ENCODE results near the gene MCIDAS. TPM values are rescaled to one million over a fixed set of nuclear protein-coding genes. Genes with fewer than 3 reads are reported as not detected.

MCIDAS gene
- total RNA-seq, 1 experiment from 2014 or later, result under 0.01 TPM

- DNase-seq (ENCODE audit: low read depth), result no peak
Observed at GRCh38 chr5:55222985-55223811, 3.9 kb downstream of the MCIDAS start.

DNA sequence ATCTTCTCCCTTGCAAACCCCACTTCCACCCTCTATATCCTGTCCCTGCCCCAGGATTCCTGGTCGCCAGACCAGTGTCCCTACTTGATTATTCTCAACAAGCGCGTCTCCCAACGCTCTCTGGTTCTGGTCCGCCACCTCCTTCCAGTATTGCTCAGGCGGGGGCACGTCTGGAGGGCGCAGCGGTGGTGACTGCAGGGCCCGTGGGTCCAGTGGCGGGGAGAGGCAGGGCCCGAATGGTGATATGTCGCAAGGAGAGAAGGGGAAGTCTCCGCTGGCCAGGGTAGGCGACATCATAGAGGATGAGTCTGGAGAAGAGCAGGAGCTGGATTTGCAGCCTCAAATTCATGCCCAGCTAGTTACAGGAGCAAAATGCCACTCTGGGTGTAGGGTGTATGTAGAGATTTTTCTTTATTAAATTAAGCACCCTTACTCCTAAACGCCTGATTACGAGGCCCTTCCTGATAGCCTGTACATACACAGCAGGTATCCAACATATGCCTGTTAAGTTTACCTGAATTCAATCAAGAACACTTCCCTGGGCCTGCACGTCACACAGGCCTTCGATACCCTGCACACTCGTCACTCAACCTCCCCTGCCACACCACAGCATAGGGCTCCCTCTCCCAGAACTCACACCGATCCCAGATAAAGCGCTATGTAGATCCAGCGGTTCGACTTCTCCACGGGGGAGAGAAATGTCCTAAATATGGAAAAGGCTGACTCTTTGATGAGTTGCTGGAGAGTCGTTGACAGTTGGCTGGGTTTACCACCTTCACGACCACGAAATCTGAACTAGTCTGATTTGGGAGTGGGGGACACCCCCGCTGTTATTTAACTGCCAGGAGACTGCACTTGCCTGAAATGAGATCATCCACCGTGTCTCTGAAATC lies 4.8 kb downstream of the MCIDAS start:
- DNase-seq (ENCODE audit: low read depth), result no peak

DNA sequence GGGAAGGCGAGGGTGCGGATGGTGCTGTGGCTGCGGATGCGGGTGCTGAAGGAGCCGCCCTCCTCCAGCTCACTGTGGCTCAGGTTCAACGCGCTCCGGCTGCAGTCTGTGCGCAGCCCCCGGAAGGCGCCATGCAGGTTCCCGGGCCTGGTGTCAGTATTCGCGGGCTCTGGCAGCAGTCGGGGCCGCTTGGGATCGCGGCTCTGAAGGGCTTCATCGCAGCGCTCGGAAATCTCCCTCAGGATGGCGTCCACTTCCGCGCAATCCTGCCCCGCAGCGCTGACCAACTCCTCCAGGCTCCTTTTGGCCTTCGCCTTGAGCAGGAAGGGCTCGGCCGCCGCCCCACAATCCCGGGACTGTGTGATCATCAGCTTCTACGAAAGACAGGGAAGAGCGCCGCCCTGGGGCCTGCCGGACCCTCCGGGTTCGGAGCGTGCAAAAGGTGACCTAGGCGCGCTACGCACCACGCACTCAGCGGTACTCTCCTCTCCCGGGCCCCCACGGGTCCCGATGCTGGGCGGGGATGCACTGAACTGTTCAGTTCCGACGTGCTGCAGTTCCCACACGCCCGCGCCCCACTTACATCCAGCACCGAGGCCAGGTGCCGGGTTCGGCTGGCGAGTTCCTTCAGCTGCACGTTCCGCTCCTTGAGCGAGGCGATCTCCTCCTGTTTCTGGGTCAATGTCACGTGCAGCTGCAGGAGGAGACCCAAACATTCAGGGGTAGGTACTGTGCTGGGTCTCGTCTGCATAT lies 6.5 kb downstream of the MCIDAS start:
- DNase-seq (ENCODE audit: low read depth), result no peak

DNA sequence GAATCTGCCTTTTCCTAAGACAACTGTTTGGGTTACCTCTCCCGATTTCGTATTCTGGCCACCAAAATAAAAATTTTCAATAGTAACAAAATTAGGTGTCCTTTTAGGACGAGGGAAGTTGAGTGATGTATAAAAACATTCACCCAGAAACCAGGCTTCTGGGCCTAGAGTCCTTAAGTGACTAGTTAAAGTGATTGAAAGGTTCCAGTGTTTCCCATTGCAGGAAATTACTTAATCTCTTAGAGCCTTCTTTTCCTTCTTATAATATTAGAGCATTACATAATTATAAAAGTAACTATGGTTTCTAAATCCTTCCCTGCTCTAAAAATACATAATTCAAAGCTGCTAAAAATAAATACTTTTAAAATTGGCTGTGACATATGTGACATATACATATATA lies 7.3 kb downstream of the MCIDAS start:
- DNase-seq (ENCODE audit: low read depth), result no peak

GRCh38 chr5:55218967-55219366 lies 8.1 kb downstream of the MCIDAS start:
- DNase-seq (ENCODE audit: low read depth), result no peak

GRCh38 chr5:55211184-55211874 lies 15.8 kb downstream of the MCIDAS start:
- DNase-seq (ENCODE audit: low read depth), result no peak

DNA sequence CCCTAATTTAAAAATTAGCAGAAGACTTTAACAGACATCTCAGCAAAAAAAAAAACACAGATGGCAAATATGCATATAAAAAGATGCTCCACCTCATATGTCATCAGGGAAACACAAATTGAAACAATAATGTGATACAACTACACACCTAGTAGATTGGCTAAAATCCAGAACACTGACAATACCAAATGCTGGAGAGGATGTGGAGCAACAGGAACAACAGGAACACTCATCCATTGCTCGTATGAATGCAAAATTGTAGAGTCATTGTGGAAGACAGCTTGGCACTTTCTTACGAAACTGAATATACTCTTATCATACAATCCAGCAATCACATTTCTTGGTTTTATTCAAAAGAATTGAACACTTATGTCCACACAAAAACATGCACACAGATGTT lies 22.1 kb downstream of the MCIDAS start:
- DNase-seq (ENCODE audit: low read depth), result no peak

GRCh38 chr5:55191165-55191564 lies 36.0 kb downstream of the MCIDAS start:
- DNase-seq (ENCODE audit: low read depth), result no peak

GRCh38 chr5:55188656-55189540 lies 38.2 kb downstream of the MCIDAS start:
- DNase-seq (ENCODE audit: low read depth), result no peak

GRCh38 chr5:55187370-55187769 lies 39.7 kb downstream of the MCIDAS start:
- DNase-seq (ENCODE audit: low read depth), result peak; percentile 15

DNA sequence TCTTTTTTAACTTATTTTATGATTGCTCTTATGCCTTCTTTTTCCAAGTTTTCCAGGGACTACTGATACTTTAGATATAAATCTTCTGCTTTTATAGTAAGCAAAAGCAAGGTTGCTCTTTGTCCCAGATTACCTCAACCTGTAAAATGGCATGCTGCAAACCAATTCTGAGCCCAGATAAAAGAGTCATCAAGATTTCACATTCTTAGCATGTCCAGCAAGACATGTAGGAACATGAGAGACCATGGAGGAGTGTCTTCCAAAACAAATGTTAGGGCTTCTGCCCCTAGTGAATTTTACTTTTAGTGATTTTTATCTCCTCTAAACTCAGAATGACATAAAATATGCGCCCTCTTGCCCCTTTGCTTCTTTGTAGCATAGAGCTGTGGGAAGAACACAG lies 47.1 kb downstream of the MCIDAS start:
- DNase-seq (ENCODE audit: low read depth), result no peak

DNA sequence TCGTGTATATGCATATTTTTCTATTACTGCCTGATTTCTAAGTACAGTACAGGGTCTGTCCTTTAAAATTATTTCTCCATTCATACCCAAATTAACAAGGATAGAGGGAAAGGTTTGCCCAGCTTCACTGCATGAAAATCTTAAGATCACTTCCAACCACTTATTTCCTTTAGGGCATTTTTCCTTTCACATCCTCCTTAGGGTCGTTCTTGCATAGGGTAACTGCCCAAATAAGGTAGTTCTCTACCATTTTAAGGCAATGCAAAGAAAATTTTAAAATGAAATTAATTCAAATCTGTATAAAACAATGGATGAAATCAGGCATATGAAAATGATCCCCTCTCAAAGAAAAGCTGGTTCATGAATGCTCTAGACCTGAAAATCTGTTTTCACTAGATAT lies 50.0 kb downstream of the MCIDAS start:
- no peak for DNase-seq (ENCODE audit: low read depth)

GRCh38 chr5:55176176-55176818 lies 50.8 kb downstream of the MCIDAS start:
- DNase-seq (ENCODE audit: low read depth), result peak; percentile 75

- DNase-seq (ENCODE audit: low read depth), result no peak
Observed at GRCh38 chr5:55175781-55176175, 51.3 kb downstream of the MCIDAS start.

- DNase-seq (ENCODE audit: low read depth), result no peak
Observed at GRCh38 chr5:55173687-55174230, 53.4 kb downstream of the MCIDAS start.

DNA sequence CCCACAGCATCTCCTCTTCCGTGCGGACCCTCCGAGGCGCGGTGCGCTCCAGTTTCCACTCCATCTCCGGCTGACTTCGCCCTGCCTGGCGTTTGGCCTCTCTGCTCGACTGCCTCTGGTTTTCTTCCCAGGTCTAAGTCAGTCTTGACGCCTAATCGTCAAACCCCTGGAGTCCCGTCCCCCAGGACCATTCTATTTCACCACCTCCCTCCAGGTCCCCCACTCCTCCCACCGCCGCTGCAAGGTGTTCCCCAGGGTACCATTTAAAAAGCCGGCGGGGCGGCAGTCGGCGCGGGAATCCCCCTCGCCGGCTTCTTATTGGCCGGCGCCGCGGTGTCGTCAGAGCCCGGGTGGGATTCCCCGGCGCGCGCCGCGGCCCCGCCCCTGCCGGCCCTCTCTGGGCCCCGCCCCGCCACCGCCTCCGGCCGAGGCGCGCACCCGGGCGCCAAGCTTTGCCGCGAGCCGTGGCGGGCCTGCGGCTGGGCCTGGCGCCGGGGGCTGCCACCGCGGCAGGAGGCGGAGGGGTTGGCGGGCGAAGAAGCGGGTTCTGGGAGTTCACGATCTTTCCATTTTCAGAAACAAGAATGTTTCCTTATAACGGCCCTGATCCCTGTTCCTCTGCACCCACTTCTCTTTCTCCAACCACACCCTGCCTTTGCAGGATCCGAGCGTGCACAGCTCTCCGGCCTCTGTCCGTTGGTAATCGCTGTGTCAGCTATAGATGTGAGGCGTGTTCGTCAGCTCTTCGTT lies 54.0 kb downstream of the MCIDAS start, which contains the start of gene CDC20B:
Gene CDC20B (minus strand): TSS at position 241 of the 750 bp plus-strand sequence. CDS start 177 bp downstream, at position 64.
- DNase-seq (ENCODE audit: low read depth), result peak; percentile 74

- peak; percentile 76 for DNase-seq (ENCODE audit: low read depth)
Observed at GRCh38 chr5:55172051-55172899, 54.8 kb downstream of the MCIDAS start.

DNA sequence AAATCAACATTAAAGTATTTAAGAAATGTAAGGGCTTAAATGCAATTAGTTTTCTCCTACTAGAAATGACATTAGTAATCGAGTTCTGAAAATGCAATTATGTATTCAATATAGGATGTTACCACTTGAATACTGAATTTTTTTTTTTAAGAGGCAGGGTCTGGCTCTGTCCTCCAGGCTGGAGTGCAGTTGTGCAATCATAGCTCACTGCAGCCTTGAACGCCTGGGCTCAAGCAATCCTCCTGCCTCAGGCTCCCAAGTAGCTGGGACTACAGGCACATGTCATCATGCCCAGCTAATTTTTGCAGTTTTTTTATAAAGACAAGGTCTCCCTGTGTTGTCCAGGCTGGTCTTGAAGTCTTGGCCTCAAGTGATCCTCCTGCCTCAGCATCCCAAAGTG lies 55.6 kb downstream of the MCIDAS start:
- DNase-seq (ENCODE audit: low read depth), result no peak

Measured in RPMI7951 (cell line).